ENCODE data around the gene AGXT2.
A peak's percentile ranks its signal among the peaks of the same experiment; 100 is the strongest.
"Not testable (repeated sequence)": the region's sequence is repeated elsewhere in the genome, so short reads cannot be mapped to it uniquely, and the experiment has no call there.

Gene AGXT2

GRCh38 chr5:35010676-35011075, 37.1 kb downstream of the AGXT2 start:
- no peak for DNase-seq

GRCh38 chr5:35009657-35010056, 38.1 kb downstream of the AGXT2 start:
- no peak for DNase-seq

GRCh38 chr5:35009019-35009418, 38.7 kb downstream of the AGXT2 start:
- no peak for DNase-seq

- DNase-seq, result no peak
Measured at GRCh38 chr5:35004771-35005170, 43.0 kb downstream of the AGXT2 start.

- no peak for DNase-seq
Measured at GRCh38 chr5:35004200-35004599, 43.5 kb downstream of the AGXT2 start.

- peak; percentile 49 for DNase-seq
Measured at GRCh38 chr5:35003018-35003957, 44.5 kb downstream of the AGXT2 start.

- DNase-seq, result no peak
Measured at GRCh38 chr5:35002459-35002858, 45.3 kb downstream of the AGXT2 start.

GRCh38 chr5:35001842-35002241, 45.9 kb downstream of the AGXT2 start:
- DNase-seq, result no peak

- no peak for DNase-seq
Measured at GRCh38 chr5:34998058-34998789, 49.5 kb downstream of the AGXT2 start.

- DNase-seq, result no peak
Measured at GRCh38 chr5:34996261-34996660, 51.5 kb downstream of the AGXT2 start.

- DNase-seq, result no peak
Measured at GRCh38 chr5:34993951-34994350, 53.8 kb downstream of the AGXT2 start.

- DNase-seq, result no peak
Measured at GRCh38 chr5:34991486-34992238, 56.1 kb downstream of the AGXT2 start.

GRCh38 chr5:34986965-34987364, 60.8 kb downstream of the AGXT2 start:
- DNase-seq, result no peak

- DNase-seq, result no peak
Measured at GRCh38 chr5:34982823-34983222, 64.9 kb downstream of the AGXT2 start.

- DNase-seq, result no peak
Measured at GRCh38 chr5:34978681-34979080, 69.1 kb downstream of the AGXT2 start.

- no peak for DNase-seq
Measured at GRCh38 chr5:34977934-34978613, 69.7 kb downstream of the AGXT2 start.

- no peak for DNase-seq
Measured at GRCh38 chr5:34976347-34976746, 71.4 kb downstream of the AGXT2 start.

- not testable (repeated sequence) for DNase-seq
Measured at GRCh38 chr5:34971655-34972054, 76.1 kb downstream of the AGXT2 start.

GRCh38 chr5:34970552-34970951, 77.2 kb downstream of the AGXT2 start:
- no peak for DNase-seq

- no peak for DNase-seq
Measured at GRCh38 chr5:34968258-34968657, 79.5 kb downstream of the AGXT2 start.

GRCh38 chr5:34967540-34967939, 80.2 kb downstream of the AGXT2 start:
- no peak for DNase-seq

- no peak for DNase-seq
Measured at GRCh38 chr5:34959323-34959722, 88.4 kb downstream of the AGXT2 start.
